ENCODE data around the gene VAMP3. TPM values are rescaled to one million over a fixed set of nuclear protein-coding genes. Genes with fewer than 3 reads are reported as not detected.

VAMP3 gene
- polyA plus RNA-seq, 1 experiment = 106 TPM

GRCh38 chr1:7743346-7743745 is 27.8 kb upstream of the VAMP3 start:
- CTCF ChIA-PET = interaction anchor here (0.7 to 2.9 kb wide), 4 partner anchors 10 to 535 kb away, joined by 3 to 20 read pairs (median 9); no protein-coding TSS in a partner anchor
- POLR2A ChIA-PET = no interaction called here
- no peak for TF ChIP-seq CTCF (IDR thresholded peaks at IDR 0.05; ENCODE audit: insufficient read depth, low read depth, low read length)

GRCh38 chr1:7744882-7745281 is 26.2 kb upstream of the VAMP3 start:
- Histone ChIP-seq H3K4me3 (ENCODE audit: low read depth, low read length) (no peak overlapping the region), H3K36me3 (ENCODE audit: control insufficient read depth, insufficient read depth, low read length) (no peaks in the 10 kb centered on the region), H3K27me3 (ENCODE audit: control insufficient read depth, insufficient read depth, low read length) (0 out of 2 replicates have a peak, but pooled peaks cover 1% of the 10 kb centered on the region)
- POLR2A ChIA-PET = no interaction called here
- CTCF ChIA-PET = interaction anchor here (1.4 to 11.7 kb wide), 2 partner anchors 8 to 76 kb away, joined by 8 to 431 read pairs; no protein-coding TSS in a partner anchor
- TF ChIP-seq CTCF (IDR thresholded peaks at IDR 0.05; ENCODE audit: insufficient read depth, low read depth, low read length) = no peak
- DNase-seq (ENCODE audit: low read depth) = no peak

More at GRCh38 chr1:7743346-7743745, 27.8 kb upstream of the VAMP3 start:
- 0 out of 2 replicates have a peak, but pooled peaks cover 1% of the 10 kb centered on the region for H3K27me3 ChIP-seq (ENCODE audit: control insufficient read depth, insufficient read depth, low read length)
- H3K4me3 ChIP-seq (ENCODE audit: low read depth, low read length) = no peak overlapping the region
- DNase-seq (ENCODE audit: low read depth) = no peak
- H3K36me3 ChIP-seq (ENCODE audit: control insufficient read depth, insufficient read depth, low read length) = no peaks in the 10 kb centered on the region

- POLR2A ChIA-PET = no interaction called here
- TF ChIP-seq CTCF (IDR thresholded peaks at IDR 0.05; ENCODE audit: insufficient read depth, low read depth, low read length) = no peak
- no peak overlapping the region for H3K4me3 ChIP-seq (ENCODE audit: low read depth, low read length)
- H3K36me3 ChIP-seq (ENCODE audit: control insufficient read depth, insufficient read depth, low read length) = no peaks in the 10 kb centered on the region
- DNase-seq (ENCODE audit: low read depth) = no peak
- CTCF ChIA-PET = interaction anchor here (0.9 to 11.7 kb wide), 3 partner anchors 7 to 77 kb away, joined by 4 to 431 read pairs (median 8); no protein-coding TSS in a partner anchor
- 0 out of 2 replicates have a peak, but pooled peaks cover 1% of the 10 kb centered on the region for H3K27me3 ChIP-seq (ENCODE audit: control insufficient read depth, insufficient read depth, low read length)
Observed at GRCh38 chr1:7745783-7746182, 25.3 kb upstream of the VAMP3 start.

- Histone ChIP-seq H3K4me3 (ENCODE audit: low read depth, low read length) (no peak overlapping the region), H3K27me3 (ENCODE audit: control insufficient read depth, insufficient read depth, low read length) (0 out of 2 replicates have a peak, but pooled peaks cover 1% of the 10 kb centered on the region), H3K36me3 (ENCODE audit: control insufficient read depth, insufficient read depth, low read length) (no peaks in the 10 kb centered on the region)
- ChIA-PET POLR2A (no interaction called here), CTCF (interaction anchor here (11.7 kb wide), 1 partner anchor 79 kb away, joined by 431 read pairs; no protein-coding TSS in a partner anchor)
- TF ChIP-seq CTCF (IDR thresholded peaks at IDR 0.05; ENCODE audit: insufficient read depth, low read depth, low read length) = no peak
- no peak for DNase-seq (ENCODE audit: low read depth)
Observed at GRCh38 chr1:7747605-7748004, 23.5 kb upstream of the VAMP3 start.

- no peak for DNase-seq (ENCODE audit: low read depth)
- Histone ChIP-seq H3K4me3 (ENCODE audit: low read depth, low read length) (no peak overlapping the region), H3K27me3 (ENCODE audit: control insufficient read depth, insufficient read depth, low read length) (0 out of 2 replicates have a peak, but pooled peaks cover 1% of the 10 kb centered on the region), H3K36me3 (ENCODE audit: control insufficient read depth, insufficient read depth, low read length) (no peaks in the 10 kb centered on the region)
- POLR2A ChIA-PET = no interaction called here
- TF ChIP-seq CTCF (IDR thresholded peaks at IDR 0.05; ENCODE audit: insufficient read depth, low read depth, low read length) = no peak
- CTCF ChIA-PET = interaction anchor here (0.6 to 11.7 kb wide), 4 partner anchors 13 to 81 kb away, joined by 3 to 431 read pairs (median 4); no protein-coding TSS in a partner anchor
Observed at GRCh38 chr1:7749126-7749525, 22.0 kb upstream of the VAMP3 start.
